GM10266 (cell line): ENCODE results near the gene LPP.
A peak's percentile ranks its signal among the peaks of the same experiment; 100 is the strongest.

Experiments
- DNase-seq: peaks from one replicate; pipeline ENCODE4 v3.0.0; 2012; ENCODE audit errors: extremely low spot score
- TF ChIP-seq, protein P1 (sequence below): IDR thresholded peaks from 2 replicates; pipeline ENCODE4 v1.5.1; 2012; ENCODE audit warnings: mild to moderate bottlenecking, low read depth; ENCODE audit not compliant: control insufficient read depth, insufficient read depth; ENCODE audit errors: missing control alignments

The LPP gene

GRCh38 chr3:188383748-188384147, 229.8 kb downstream of the LPP start:
- DNase-seq = no peak
- TF ChIP-seq, protein P1, sequence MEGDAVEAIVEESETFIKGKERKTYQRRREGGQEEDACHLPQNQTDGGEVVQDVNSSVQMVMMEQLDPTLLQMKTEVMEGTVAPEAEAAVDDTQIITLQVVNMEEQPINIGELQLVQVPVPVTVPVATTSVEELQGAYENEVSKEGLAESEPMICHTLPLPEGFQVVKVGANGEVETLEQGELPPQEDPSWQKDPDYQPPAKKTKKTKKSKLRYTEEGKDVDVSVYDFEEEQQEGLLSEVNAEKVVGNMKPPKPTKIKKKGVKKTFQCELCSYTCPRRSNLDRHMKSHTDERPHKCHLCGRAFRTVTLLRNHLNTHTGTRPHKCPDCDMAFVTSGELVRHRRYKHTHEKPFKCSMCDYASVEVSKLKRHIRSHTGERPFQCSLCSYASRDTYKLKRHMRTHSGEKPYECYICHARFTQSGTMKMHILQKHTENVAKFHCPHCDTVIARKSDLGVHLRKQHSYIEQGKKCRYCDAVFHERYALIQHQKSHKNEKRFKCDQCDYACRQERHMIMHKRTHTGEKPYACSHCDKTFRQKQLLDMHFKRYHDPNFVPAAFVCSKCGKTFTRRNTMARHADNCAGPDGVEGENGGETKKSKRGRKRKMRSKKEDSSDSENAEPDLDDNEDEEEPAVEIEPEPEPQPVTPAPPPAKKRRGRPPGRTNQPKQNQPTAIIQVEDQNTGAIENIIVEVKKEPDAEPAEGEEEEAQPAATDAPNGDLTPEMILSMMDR = no peak

- TF ChIP-seq, protein P1 = no peak
- DNase-seq = no peak
Observed at GRCh38 chr3:188385295-188385694, 231.3 kb downstream of the LPP start.

DNA sequence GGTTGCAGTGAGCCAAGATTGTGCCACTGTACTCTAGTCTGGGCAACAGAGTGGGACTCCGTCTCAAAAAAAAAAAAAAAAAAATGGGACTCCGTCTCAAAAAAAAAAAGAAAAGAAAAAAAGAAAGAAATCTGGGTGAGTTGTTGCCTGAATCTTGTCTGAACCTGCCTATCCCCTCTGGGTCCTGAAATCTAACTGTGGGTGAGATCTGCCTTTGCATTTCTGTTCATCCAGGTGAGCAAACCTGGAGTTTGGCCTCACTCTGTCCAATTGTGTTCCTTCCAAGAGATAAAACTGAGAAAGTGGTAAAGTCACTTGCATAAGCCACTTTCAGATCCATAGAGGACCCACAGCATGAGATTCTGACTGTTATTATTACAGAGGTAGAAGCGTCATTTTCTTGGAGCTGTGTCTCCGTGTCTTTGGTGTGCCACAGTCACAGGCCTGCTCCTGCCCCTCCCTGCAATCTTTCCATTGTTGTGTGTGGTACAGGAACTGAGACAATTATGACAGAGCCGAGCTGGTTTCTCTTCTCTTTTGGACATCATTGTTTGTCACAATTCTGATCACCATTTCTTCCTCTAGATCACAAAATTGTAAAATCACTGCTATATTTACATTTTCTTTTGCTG, 235.9 kb downstream of the LPP start:
- TF ChIP-seq, protein P1 = no peak
- DNase-seq = peak; percentile 73

- DNase-seq = no peak
- TF ChIP-seq, protein P1 = no peak
Observed at GRCh38 chr3:188390343-188390718, 236.4 kb downstream of the LPP start.

GRCh38 chr3:188390775-188391443, 237.0 kb downstream of the LPP start:
- TF ChIP-seq, protein P1 = no peak
- DNase-seq = no peak

DNA sequence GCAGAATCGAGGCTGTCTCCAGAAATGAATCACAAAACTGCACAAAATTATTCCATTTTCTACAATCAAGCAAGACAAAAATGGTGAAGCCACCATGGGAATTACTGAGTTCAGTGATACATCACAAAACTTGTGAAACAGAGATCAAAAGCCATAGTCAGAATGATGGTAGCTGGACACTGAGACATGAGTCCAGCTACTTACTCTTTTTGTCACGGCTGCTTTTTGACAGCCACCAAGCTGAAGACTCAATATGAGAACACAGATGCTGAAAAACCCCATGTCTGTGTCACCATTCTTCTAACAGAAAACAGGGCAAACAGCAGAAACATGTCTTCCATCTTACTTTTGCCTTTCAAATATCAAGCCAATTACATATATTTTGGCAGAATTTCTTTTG, 237.6 kb downstream of the LPP start:
- no peak for DNase-seq

DNA sequence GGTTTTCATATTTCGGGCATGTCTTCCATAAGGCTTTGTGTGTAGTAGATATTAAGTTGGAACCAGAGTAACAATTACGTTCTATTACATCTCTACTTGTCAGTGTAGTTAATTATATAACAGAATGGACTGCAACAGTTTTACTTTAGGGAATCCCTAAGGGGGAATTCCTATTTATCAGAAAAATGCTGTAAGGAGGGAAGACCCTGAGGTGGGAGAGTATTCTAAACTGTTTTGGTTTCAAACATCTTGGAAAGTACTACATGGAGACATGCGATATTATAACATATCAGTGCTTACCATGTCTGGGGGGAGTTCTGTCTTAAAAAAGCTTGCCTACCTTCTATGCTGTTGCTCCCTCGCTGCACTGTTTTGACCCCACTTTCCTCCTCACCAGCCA, 238.1 kb downstream of the LPP start:
- no peak for DNase-seq
- TF ChIP-seq, protein P1 = no peak

More for the DNA sequence above, 237.6 kb downstream of the LPP start:
- TF ChIP-seq, protein P1 = no peak
